Activated T-helper 17 cell treated with anti-CD3 and anti-CD28 coated beads, Interleukin-2, amount 50 U/mL, for 72 hours (primary cell): Measurements from ENCODE around the gene CATSPERD. TPM values are rescaled to one million over a fixed set of nuclear protein-coding genes. Genes with fewer than 3 reads are reported as not detected.
"Not testable (repeated sequence)": the region's sequence is repeated elsewhere in the genome, so short reads cannot be mapped to it uniquely, and the experiment has no call there.

Experiments used
- ATAC-seq: fragments of 150-1000 bp; cut with Tn5 transposase; replicated peaks from 2 replicates; pipeline ENCODE4 v1.10.0; 2021; ENCODE audit warnings: mild to moderate bottlenecking, moderate library complexity
- H3K27ac Mint-ChIP-seq: one replicate; pipeline ENCODE4 v1.8.0; 2022; ENCODE audit warnings: mixed read lengths
- H3K27me3 Mint-ChIP-seq: one replicate; pipeline ENCODE4 v1.8.0; 2022; ENCODE audit warnings: mixed read lengths
- H3K36me3 Mint-ChIP-seq: one replicate; pipeline ENCODE4 v1.8.0; 2022; ENCODE audit warnings: low read depth, mild to moderate bottlenecking, mixed read lengths
- H3K4me1 Mint-ChIP-seq: one replicate; pipeline ENCODE4 v1.8.0; 2022; ENCODE audit warnings: mixed read lengths
- H3K4me3 Mint-ChIP-seq: one replicate; pipeline ENCODE4 v1.8.0; 2022; ENCODE audit warnings: mild to moderate bottlenecking, mixed read lengths
- H3K9me3 Mint-ChIP-seq: one replicate; pipeline ENCODE4 v1.8.0; 2022; ENCODE audit warnings: mixed read lengths
- total RNA-seq, 2 donors: library from RNA; stranded (reverse); gene quantifications; one replicate each; pipeline ENCODE4 v1.2.3, GENCODE V29; 2022

The CATSPERD gene
- total RNA-seq, 2 donors from 2014 or later = not detected

DNA sequence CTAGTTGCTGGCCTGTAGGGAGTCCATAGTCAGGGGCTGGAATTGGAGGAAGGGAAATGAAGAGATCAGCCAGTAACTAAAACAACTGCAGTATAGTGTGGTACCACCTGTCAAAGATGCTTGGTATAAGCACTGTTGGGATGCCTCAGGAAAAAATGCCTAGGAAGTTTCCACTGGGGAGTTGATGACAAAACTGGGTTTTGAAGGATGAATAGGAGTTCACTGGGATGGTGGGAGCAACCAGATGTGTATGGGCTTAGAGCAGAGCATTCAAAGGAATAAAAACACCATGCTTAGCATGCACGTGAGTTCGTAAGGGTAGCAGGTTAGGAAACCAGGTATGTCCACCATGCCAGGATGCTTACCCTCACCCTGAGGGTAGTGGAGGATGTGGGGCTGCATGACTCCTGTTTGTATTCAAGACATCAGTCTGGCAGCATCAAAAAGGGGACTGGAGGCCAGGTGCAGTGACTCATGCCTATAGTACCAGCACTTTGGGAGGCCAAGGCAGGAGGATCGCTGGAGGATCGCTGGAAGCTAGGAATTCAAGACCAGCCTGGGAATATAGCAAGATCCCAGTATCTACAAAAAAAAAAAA is 7.1 kb downstream of the CATSPERD start:
- no peaks in the 10 kb centered on the region for H3K27me3 Mint-ChIP-seq
- H3K36me3 Mint-ChIP-seq = no peaks in the 10 kb centered on the region
- H3K4me3 Mint-ChIP-seq = no peak overlapping the region
- H3K27ac Mint-ChIP-seq = no peak overlapping the region
- no peaks in the 10 kb centered on the region for H3K9me3 Mint-ChIP-seq
- no peak for ATAC-seq
- no peaks in the 10 kb centered on the region for H3K4me1 Mint-ChIP-seq

DNA sequence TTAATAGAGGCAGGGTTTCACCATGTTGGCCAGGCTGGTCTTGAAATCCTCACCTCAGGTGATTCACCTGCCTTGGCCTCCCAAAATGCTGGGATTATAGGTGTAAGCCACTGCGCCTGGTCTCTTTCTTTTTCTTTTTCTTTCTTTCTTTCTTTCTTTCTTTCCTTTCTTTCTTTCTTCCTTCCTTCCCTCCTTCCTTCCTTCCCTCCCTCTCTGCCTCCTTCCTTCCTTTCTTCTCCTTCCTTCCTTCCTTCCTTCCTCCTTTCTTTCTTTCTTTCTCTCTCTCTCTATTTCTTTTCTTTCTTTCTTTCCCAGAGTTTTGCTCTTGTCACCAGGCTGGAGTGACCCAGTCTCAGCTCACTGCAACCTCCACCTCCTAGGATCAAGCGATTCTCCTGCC is 12.7 kb downstream of the CATSPERD start:
- not testable (repeated sequence) for H3K9me3 Mint-ChIP-seq, H3K27ac Mint-ChIP-seq, H3K27me3 Mint-ChIP-seq, H3K4me3 Mint-ChIP-seq, H3K36me3 Mint-ChIP-seq, ATAC-seq, H3K4me1 Mint-ChIP-seq

DNA sequence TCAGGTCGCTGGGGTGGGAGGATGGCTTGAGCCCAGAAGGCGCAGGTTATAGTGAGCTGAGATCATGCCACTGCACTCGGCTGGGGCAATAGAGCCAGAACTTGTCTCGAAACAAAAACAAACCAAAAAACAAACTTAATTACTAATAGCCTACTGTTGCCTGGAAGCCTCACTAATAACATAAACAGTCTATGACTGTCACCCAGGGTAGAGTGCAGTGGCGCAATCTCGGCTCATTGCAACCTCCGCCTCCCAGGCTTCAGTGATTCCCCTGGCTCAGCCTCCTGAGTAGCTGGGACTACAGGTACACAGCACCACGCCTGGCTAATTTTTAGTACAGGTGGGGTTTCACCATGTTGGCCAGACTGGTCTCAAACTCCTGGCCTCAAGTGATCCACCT is 18.0 kb downstream of the CATSPERD start:
- Mint-ChIP-seq H3K36me3 (no peaks in the 10 kb centered on the region), H3K27me3 (peaks cover under 1% of the 10 kb centered on the region), H3K4me3 (no peak overlapping the region), H3K9me3 (no peaks in the 10 kb centered on the region), H3K4me1 (no peaks in the 10 kb centered on the region), H3K27ac (no peak overlapping the region)
- no peak for ATAC-seq

DNA sequence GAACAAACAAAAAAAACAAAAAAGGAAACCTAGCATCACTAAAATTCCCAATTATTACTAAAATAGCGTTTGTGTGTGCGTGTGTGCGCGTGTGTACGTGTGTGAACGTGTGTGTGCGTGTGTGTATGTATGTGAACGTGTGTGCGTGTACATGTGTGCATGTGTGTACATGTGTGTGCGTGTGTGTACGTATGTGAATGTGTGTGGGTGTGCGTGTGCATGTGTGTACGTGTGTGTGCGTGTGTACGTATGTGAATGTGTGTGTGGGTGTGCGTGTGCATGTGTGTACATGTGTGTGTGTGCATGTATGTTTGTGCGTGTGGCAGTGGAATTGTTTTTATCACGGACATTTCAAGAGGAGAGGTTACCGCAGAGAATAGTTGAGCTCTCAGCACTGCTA is 21.6 kb downstream of the CATSPERD start:
- Mint-ChIP-seq H3K9me3 (no peaks in the 10 kb centered on the region), H3K27me3 (no peaks in the 10 kb centered on the region), H3K4me1 (no peaks in the 10 kb centered on the region), H3K36me3 (no peaks in the 10 kb centered on the region), H3K27ac (no peak overlapping the region), H3K4me3 (no peak overlapping the region)
- no peak for ATAC-seq

DNA sequence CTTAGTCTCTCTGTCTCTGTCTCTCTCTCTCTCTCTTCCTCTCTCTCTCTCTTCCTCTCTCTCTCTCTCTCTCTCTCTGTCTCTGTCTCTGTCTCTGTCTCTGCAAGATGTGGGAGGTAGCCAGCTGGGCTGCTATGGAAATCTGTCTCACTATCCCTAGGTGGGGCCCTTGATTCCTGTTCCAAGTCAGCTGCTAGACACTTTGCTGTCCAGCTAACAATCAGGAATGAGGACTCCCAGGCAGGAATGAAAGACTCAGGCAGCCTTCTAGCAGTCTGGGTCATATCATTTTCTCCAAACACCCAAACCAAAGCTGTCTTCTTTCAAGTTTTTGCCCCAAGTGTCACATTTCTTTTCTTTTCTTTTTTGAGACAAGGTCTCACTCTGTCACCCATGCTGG is 23.2 kb downstream of the CATSPERD start:
- Mint-ChIP-seq H3K27me3 (no peaks in the 10 kb centered on the region), H3K4me3 (no peak overlapping the region), H3K36me3 (no peaks in the 10 kb centered on the region), H3K9me3 (no peaks in the 10 kb centered on the region), H3K4me1 (no peaks in the 10 kb centered on the region), H3K27ac (no peak overlapping the region)
- no peak for ATAC-seq

DNA sequence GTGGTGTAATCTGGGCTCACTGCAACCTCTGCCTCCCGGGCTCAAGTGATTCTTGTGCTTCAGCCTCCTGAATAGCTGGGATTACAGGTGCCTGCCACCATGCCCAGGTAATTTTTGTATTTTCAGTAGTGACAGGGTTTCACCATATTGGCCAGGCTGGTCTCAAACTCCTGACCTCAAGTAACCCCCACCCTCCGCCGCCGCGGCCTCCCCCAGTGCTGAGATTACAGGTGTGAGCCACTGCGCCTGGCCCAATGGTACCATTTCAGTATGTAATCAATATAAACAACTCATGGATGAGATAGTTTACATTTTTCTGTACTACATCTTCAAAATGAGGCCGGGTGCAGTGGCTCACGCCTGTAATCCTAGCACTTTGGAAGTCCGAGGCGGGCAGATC is 24.6 kb downstream of the CATSPERD start:
- H3K4me3 Mint-ChIP-seq, H3K27ac Mint-ChIP-seq: not testable (repeated sequence)

DNA sequence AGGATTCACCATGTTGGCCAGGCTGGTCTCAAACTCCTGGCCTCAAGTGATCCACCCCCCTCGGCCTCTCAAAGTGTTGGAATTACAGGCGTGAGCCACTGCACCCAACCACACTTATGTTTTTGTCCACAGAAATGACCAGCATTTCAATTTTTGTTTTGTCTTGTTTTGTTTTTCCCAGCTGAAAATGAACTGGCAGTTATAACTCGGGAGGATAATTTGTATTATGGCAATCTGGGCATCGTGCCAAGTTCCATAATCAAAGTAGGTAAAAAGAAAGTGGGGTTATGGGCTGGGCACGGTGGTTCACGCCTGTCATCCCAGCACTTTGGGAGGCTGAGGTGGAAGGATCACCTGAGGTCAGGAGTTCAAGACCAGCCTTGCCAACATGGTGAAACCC is 28.5 kb downstream of the CATSPERD start:
- not testable (repeated sequence) for H3K27ac Mint-ChIP-seq, H3K27me3 Mint-ChIP-seq, H3K36me3 Mint-ChIP-seq, H3K4me1 Mint-ChIP-seq, ATAC-seq, H3K9me3 Mint-ChIP-seq, H3K4me3 Mint-ChIP-seq

More for the DNA sequence above, 24.6 kb downstream of the CATSPERD start:
- H3K36me3 Mint-ChIP-seq, H3K9me3 Mint-ChIP-seq, H3K27me3 Mint-ChIP-seq, H3K4me1 Mint-ChIP-seq, ATAC-seq: not testable (repeated sequence)

DNA sequence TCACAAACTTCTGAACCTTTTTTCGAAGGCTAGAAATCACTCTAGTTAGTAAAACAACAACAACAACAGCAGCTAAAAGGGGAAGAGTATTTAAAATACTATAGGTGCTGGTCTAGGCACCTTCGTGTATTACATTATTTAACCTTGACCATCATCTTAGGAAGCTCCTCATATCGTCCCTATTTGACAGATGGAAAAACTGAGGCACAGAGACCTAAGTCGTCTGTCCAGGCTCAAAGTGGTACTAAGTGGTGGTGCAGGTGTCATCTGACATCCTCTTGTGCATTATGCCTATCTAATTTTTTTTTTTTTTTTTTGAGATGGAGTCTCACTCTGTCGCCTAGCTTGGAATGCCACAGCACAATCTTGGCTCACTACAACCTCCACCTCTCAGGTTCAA is 29.1 kb downstream of the CATSPERD start:
- Mint-ChIP-seq H3K9me3 (no peaks in the 10 kb centered on the region), H3K4me3 (no peak overlapping the region), H3K4me1 (no peaks in the 10 kb centered on the region), H3K27me3 (no peaks in the 10 kb centered on the region), H3K27ac (no peak overlapping the region), H3K36me3 (no peaks in the 10 kb centered on the region)
- no peak for ATAC-seq

DNA sequence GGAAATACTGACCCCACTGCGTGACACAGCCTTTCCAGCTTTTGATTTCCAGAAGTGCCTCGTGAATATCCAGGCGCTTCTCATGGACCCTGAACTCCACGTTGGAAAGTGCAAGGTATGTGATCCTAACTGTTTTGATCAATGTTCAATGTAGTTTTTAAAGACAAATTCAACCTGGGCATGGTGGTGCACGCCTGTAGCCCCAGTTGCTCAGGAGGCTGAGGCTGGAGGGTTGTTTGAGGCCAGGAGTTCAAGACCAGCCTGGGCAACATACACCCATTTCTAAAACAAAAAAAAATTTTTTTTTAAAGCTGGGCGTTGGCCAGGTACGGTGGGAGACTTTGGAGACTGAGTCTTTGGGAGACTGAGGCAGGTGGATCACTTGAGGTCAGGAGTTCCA is 31.3 kb downstream of the CATSPERD start:
- Mint-ChIP-seq H3K36me3 (no peaks in the 10 kb centered on the region), H3K4me3 (no peak overlapping the region), H3K4me1 (no peaks in the 10 kb centered on the region), H3K27me3 (no peaks in the 10 kb centered on the region), H3K9me3 (no peaks in the 10 kb centered on the region), H3K27ac (no peak overlapping the region)
- ATAC-seq = no peak

DNA sequence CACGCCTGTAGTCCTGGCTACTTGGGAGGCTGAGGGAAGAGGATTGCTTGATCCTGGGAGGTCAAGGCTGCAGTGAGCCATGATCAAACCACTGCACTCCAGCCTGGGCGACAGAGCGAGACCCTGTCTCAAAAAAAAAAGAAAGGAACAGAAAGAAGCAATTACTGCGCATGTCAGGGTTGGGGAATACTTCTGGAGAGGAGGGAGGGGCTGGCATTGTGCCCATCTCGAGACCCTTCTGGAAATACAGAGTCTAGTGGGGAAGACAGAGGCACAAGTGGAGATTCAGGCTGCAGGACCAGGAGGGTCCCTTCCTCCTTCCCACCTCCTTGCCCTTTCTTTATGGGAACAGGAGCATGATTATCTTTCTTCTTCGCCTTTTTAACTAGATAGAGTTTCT is 33.3 kb downstream of the CATSPERD start:
- ATAC-seq = no peak
- Mint-ChIP-seq H3K27ac (no peak overlapping the region), H3K4me1 (no peaks in the 10 kb centered on the region), H3K27me3 (no peaks in the 10 kb centered on the region), H3K9me3 (no peaks in the 10 kb centered on the region), H3K4me3 (no peak overlapping the region), H3K36me3 (no peaks in the 10 kb centered on the region)

DNA sequence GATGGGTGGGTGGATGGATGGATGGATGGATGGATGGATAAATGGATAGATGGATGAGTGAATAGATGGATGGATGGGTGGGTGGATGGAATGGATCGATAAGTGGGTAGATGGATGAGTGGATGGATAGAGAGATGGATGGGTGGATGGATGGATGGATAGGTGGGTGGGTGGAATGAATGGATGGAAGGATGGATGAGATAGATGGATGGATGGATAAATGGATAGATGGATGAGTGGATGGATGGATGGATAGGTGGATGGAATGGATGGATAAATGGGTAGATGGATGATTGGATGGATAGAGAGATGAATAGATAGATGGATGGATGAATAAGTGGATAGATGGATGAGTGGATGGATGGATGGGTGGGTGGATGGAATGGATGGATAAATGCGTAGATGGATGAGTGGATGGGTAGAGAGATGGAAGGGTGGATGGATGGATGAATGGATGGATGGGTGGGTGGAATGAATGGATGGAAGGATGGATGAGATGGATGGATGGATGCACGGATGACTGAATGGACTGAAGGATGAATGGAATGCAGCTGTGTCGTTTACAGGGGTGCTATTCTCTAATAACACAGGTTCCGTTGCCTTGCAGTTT is 42.3 kb downstream of the CATSPERD start:
- H3K36me3 Mint-ChIP-seq = no peaks in the 10 kb centered on the region

DNA sequence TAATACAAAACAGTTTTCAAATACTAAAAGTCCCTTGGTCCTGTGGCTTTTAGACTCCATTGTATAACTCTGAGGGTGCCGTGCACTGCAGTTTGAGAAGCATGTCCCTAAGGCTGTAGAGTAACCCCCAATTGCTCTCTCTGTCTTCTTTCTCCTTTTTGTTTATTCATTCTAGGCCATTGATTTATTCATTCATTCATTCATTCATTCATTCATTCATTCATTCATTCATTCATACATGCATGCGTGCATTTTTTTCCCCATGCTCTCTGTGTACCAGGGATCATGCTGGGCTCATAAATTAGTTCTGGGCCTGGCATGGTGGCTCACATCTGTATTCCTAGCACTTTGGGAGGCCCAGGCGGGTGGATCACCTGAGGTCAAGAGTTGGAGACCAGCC is 44.8 kb downstream of the CATSPERD start:
- no peak for ATAC-seq
- peaks cover 8% of the 10 kb centered on the region for H3K27me3 Mint-ChIP-seq
- H3K36me3 Mint-ChIP-seq = no peaks in the 10 kb centered on the region
- no peak overlapping the region for H3K27ac Mint-ChIP-seq
- no peak overlapping the region for H3K4me3 Mint-ChIP-seq
- H3K9me3 Mint-ChIP-seq = peaks cover 6% of the 10 kb centered on the region
- no peaks in the 10 kb centered on the region for H3K4me1 Mint-ChIP-seq

More for the DNA sequence above, 42.3 kb downstream of the CATSPERD start:
- Mint-ChIP-seq H3K9me3 (peaks cover 6% of the 10 kb centered on the region), H3K27me3 (peaks cover 8% of the 10 kb centered on the region), H3K4me1 (no peaks in the 10 kb centered on the region), H3K4me3 (no peak overlapping the region), H3K27ac (no peak overlapping the region)
- ATAC-seq = no peak

DNA sequence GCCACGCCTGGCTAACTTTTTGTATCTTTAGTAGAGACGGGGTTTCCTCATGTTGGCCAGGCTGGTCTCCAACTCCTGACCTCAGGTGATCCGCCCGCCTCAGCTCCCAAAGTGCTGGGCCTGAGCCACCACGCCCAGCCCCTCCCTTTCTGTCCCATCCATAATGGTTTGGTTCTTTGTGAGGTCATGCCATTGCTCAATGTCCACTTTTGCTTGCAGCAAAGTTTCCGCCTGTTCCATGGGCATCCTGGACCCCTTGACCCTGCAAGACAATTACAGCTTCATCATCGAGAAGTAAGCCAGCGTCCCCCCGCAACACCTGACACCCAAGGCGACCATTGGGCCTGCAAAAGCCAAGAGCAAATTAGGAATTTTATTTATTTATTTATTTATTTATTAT is 47.5 kb downstream of the CATSPERD start:
- ATAC-seq = no peak
- Mint-ChIP-seq H3K4me1 (no peaks in the 10 kb centered on the region), H3K9me3 (no peaks in the 10 kb centered on the region), H3K4me3 (no peak overlapping the region), H3K27ac (no peak overlapping the region), H3K36me3 (no peaks in the 10 kb centered on the region), H3K27me3 (peaks cover under 1% of the 10 kb centered on the region)

DNA sequence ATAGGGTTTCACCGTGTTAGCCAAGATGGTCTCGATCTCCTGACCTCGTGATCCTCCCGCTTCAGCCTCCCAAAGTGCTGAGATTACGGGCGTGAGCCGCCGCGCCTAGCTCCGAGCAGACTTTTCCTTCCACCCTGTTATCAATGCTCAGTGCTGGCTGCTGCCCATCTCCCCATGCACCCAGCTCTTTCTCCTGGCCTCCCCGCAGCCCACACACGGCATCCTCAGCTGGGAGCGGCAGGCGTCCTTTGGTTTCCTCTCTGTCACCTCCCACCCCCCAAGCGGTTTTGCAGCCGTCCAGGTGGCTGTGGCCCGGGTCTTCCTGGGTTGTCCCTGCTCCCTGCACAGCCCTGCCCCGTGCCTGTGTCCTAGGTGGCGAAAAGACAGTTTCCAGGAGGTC is 52.0 kb downstream of the CATSPERD start:
- no peaks in the 10 kb centered on the region for H3K4me1 Mint-ChIP-seq

DNA sequence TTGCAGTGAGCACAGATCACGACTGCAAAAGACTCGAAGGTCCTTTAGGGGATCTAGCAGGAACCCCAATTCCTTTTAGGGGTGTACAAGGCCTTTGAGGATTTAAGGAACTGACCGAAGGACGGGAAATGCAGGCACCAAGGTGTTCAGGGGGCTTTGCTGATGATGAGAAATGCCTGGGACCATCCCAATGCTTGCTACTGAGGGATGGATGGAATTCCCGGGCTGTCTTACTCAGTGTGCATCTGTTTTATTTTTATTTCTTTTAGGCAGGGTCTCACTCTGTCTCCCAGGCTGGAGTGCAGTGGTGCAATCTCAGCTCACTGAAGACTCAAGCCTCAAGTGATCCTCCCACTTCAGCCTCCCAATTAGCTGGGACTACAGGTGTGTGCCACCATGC is 52.8 kb downstream of the CATSPERD start:
- Mint-ChIP-seq H3K4me3 (no peak overlapping the region), H3K9me3 (no peaks in the 10 kb centered on the region), H3K36me3 (no peaks in the 10 kb centered on the region), H3K27me3 (no peaks in the 10 kb centered on the region), H3K4me1 (no peaks in the 10 kb centered on the region), H3K27ac (no peak overlapping the region)
- ATAC-seq = no peak

More for the DNA sequence above, 52.0 kb downstream of the CATSPERD start:
- Mint-ChIP-seq H3K9me3 (no peaks in the 10 kb centered on the region), H3K36me3 (no peaks in the 10 kb centered on the region), H3K27me3 (no peaks in the 10 kb centered on the region), H3K27ac (no peak overlapping the region), H3K4me3 (no peak overlapping the region)
- ATAC-seq = no peak

DNA sequence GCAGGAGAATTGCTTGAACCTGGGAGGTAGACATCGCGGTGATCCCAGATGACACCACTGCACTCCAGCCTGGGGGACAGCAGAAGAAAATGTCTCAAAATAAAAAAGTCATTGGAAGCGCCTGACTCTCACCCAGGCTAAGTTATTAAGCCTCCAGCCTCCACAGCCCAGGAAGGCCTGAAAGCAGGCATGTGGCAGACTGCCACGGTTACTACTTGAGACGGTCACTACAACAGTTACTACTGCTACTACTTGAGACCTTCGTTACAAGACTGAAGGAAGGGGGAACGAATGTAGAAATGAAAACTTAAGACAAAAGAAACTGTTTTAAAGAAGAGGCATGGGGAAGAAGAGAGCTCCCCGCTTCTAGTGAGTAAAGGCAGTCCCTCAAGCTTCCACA is 54.5 kb downstream of the CATSPERD start:
- H3K9me3 Mint-ChIP-seq = no peaks in the 10 kb centered on the region
- no peak overlapping the region for H3K4me3 Mint-ChIP-seq
- H3K36me3 Mint-ChIP-seq = no peaks in the 10 kb centered on the region
- H3K27ac Mint-ChIP-seq = no peak overlapping the region
- no peaks in the 10 kb centered on the region for H3K4me1 Mint-ChIP-seq
- no peak for ATAC-seq
- H3K27me3 Mint-ChIP-seq = no peaks in the 10 kb centered on the region
